ENCODE results near the gene WNT9B.

GRCh38 chr17:46895171-46895570 is 43.8 kb downstream of the WNT9B start:
- TF ChIP-seq CTCF (conservative IDR thresholded peaks at IDR 0.05; ENCODE audit: low read depth, low read length) (no peak), EZH2 (IDR thresholded peaks at IDR 0.05; ENCODE audit: low read length, unreplicated experiment) (no peak), EZH2phosphoT487 (IDR thresholded peaks at IDR 0.05; ENCODE audit: borderline replicate concordance, low read length) (no peak)
